Measurements from ENCODE around the gene NKX1-2.

NKX1-2 gene

DNA sequence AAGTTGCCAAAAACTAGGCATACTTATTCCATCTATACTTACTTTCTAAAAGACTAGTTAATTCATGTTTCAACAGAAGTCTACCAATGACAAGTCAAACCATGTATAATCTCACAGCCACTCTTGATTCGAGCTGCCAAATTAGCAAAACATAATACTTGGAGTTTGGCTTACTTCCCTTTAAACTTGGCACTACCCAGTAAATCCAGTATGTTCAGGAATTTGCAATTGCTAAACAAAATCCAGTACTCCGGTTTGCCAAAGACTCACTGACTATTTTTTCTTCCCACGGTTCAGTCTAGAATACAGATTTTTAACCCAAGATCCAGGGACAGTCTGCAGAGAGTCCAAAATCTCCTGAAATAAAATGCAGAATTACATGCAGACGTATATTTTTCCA lies 35.8 kb downstream of the NKX1-2 start:
- DNase-seq = no peak

DNA sequence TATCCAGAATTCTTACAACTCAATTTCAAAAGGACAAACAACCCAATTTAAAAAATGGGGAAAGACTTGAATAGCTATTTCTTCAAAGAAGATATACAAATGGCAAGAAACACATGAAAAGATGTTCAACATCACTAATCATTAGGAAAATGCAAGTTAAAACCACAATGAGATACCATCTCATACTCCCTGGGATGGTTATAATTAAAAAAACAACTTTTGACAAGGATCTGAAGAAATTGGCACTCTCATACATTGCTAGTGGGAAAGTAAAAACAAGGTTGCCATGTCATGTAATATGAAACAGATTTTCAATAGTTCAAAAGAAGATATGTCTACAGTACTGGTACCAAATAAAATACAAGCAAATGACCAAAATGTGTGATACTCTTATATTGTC lies 40.1 kb downstream of the NKX1-2 start:
- DNase-seq = no peak

DNA sequence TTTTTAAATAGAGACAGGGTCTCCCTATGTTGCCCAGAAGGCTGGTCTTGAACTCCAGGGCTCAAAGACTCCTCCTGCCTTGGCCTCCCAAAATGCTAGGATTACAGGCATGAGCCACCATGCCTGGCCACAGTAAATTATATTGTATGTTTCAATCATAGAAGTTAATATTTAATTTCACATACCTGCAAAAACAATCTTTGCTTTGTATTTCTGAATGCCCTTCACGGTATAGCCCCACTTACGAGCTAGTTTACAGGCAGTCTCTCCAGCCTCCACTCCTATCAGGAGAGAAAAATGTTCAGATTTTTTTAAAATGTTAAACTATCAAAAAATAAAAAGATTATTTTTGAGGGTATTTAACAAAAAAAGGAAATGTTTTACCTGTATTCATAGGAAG lies 41.5 kb downstream of the NKX1-2 start:
- DNase-seq = no peak

DNA sequence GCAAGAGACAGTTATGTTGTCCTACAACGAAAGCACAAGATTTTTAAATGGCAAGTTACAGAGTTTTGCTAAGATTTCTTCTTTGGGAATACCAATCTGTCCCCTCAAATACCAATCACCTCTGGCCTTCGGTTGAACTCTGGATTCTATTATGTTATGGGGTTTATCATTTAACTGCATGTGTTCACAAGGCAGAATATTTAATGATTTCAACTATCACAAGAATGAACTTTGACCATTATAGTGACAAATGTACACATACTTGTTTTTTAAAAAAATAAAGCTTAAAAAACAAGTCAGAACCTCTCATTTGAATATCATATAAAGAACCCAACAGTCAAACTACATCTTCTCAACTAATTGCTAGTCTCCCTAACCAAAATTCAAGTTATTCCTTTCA lies 42.4 kb downstream of the NKX1-2 start:
- DNase-seq = no peak

DNA sequence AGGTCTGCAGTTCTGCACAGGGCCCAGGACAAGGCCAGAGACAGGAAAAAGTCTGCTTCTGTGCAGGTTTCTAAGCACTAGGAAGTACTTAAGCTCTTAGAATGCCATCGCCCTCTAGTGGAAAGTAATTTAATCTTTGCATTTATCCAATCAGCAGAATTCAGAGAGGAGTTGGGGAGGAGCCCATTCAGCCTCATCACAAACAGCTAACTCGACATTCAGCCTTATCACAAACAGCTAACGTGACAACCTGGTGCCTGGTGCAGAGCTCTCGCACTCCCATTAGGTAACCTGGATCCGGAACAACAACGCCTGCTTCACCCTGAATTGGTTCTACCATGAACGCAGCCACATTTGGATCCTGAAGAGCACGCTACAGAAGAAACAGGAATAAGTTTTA lies 46.3 kb downstream of the NKX1-2 start:
- DNase-seq = no peak

DNA sequence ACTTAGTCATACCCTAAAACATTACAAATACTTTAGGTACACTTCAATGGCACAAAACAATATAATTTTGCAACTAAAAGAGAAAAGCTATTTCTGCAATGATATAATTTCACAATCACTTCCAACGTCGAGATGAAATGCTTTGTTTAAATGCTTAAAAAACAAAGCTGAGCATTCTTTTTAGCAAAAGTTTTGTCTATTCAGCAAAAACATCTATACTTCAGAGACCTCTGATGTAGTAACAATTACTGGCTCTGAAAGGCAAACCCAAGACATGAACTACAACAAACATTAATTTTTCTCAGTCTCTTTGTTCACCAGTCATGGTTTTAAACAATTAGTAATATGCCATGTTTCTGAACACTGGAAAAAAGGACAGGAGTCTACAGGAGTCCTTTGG lies 47.6 kb downstream of the NKX1-2 start:
- no peak for DNase-seq

DNA sequence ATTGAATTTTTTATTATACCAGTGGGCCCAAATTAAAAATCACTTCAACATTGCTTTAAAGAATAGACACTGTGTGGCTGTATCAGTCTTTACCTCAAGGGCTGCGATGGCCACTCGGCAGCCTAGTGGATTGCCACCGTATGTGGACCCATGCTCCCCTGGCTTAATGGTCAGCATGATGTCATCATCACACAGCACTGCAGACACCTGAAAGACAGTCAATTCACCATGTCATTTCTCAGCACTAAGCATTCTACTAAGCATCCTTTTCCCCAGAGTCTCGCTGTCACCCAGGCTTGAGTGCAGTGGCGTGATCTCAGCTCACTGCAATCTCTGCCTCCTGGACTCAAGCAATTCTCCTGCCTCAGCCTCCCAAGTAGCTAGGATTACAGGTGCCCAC lies 48.2 kb downstream of the NKX1-2 start:
- no peak for DNase-seq

All from activated CD4-positive, alpha-beta T cell treated with anti-CD3 and anti-CD28 coated beads for 1 hour (primary cell).